Loucy (cell line): ENCODE results near the gene TMEM45B.

ENCODE experiments used
- CTCF ChIP-seq: fragments of 200-600 bp; sonication (generic); conservative IDR thresholded peaks from 2 replicates; pipeline ENCODE4 v1.5.1; 2014; ENCODE audit warnings: mild to moderate bottlenecking, antibody characterized with exemption, low read length
- EZH2phosphoT487 ChIP-seq: fragments of 200-600 bp; IDR thresholded peaks from 2 replicates; pipeline ENCODE4 v1.6.1; 2018; ENCODE audit warnings: antibody characterized with exemption, mild to moderate bottlenecking, moderate library complexity, borderline replicate concordance

GRCh38 chr11:129885381-129885780 lies 69.7 kb downstream of the TMEM45B start:
- no peak for TF ChIP-seq CTCF
- TF ChIP-seq EZH2phosphoT487, result no peak
